IMR-90 (cell line): ENCODE measurements around the gene GTPBP6.

Experiments
- CEBPB ChIP-seq: IDR thresholded peaks from 2 replicates; pipeline ENCODE4 v1.6.1; 2012; ENCODE audit warnings: low read depth, low read length, improper control_type of control experiment
- CTCF ChIP-seq: conservative IDR thresholded peaks from 2 replicates; pipeline ENCODE4 v1.5.1; 2012; ENCODE audit warnings: mild to moderate bottlenecking, low read depth, low read length, improper control_type of control experiment
- MAFK ChIP-seq: IDR thresholded peaks from 2 replicates; pipeline ENCODE4 v1.6.1; 2012; ENCODE audit warnings: low read depth, low read length, improper control_type of control experiment
- MAZ ChIP-seq: IDR thresholded peaks from 2 replicates; pipeline ENCODE4 v1.6.1; 2012; ENCODE audit warnings: low read depth, mild to moderate bottlenecking, low read length, improper control_type of control experiment, moderate library complexity, borderline replicate concordance
- POLR2A ChIP-seq: IDR thresholded peaks from 2 replicates; pipeline ENCODE4 v1.6.1; 2012; ENCODE audit warnings: mild to moderate bottlenecking, low read depth, low read length
- RCOR1 ChIP-seq: IDR thresholded peaks from 2 replicates; pipeline ENCODE4 v1.6.1; 2012; ENCODE audit warnings: mild to moderate bottlenecking, low read length, improper control_type of control experiment; ENCODE audit not compliant: insufficient replicate concordance
- USF2 ChIP-seq: fragments of 150-350 bp; IDR thresholded peaks from 2 replicates; pipeline ENCODE4 v1.6.1; 2017; ENCODE audit warnings: mild to moderate bottlenecking, antibody characterized with exemption, low read length, low read depth

GRCh38 chrX:333611-334311 lies 15.2 kb upstream of the GTPBP6 start:
- no peak for TF ChIP-seq CTCF
- no peak for TF ChIP-seq MAFK
- no peak for TF ChIP-seq POLR2A
- no peak for TF ChIP-seq MAZ
- TF ChIP-seq CEBPB: no peak
- TF ChIP-seq RCOR1: no peak
- TF ChIP-seq USF2: no peak
